ENCODE measurements around the gene MARCHF10. TPM values are rescaled to one million over a fixed set of nuclear protein-coding genes. Genes with fewer than 3 reads are reported as not detected.

MARCHF10 gene
- polyA plus RNA-seq, 3 donors: 0.04 to 0.08 TPM; not detected in 1

DNA sequence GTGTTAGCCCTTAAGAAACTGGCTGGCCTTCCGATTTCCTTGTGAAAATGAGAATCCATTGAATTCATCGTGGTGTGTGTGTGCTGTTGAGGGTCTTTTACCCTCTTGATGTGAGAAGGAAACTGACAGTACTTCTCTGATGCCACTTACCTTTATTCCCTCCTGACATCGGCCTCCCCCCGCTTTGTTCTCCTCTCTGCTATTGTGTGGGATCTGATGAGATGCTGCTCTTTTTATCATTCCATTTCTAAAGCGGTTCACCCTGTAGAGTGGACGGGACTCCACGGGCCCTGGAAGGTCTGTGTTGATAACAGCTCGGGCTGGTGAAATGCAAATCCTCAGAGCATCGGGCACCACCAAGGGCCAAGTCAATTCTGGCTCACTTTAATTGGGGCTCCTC, 69.8 kb downstream of the MARCHF10 start:
- no peak overlapping the region for H3K27ac ChIP-seq (ENCODE audit: low read depth, low read length)
- WGBS, 3 donors: 84 to 96% (median 96%) methylated on average over 9 of the region's 9 CpGs

- H3K27ac ChIP-seq (ENCODE audit: low read depth, low read length): no peak overlapping the region
- WGBS, 3 donors: 75 to 86% (median 84%) methylated on average over 8 of the region's 8 CpGs
Observed at GRCh38 chr17:62737513-62737912, 70.6 kb downstream of the MARCHF10 start.

GRCh38 chr17:62735044-62735651, 73.0 kb downstream of the MARCHF10 start:
- H3K27ac ChIP-seq (ENCODE audit: low read depth, low read length): no peak overlapping the region
- WGBS, 3 donors: 71 to 87% (median 85%) methylated on average over 7 of the region's 7 CpGs

DNA sequence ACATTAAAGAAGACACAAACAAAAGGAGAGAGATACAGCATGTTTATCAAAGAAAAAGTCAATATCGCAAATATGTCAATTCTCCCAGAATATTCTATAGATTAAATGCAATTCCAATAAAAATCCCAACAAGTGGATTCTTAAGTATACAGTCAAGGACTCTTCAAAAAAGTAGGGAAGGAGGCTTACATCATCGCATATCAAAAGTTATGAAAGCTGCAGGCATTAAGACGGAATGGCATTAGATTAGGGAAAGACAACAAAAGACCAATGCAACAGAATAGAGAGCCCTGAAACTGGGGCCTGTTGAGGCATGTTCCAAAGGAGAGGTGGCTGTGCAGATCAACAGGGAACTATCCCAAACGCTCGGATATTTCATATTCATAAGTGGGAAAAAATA, 76.0 kb downstream of the MARCHF10 start:
- no peak overlapping the region for H3K27ac ChIP-seq (ENCODE audit: low read depth, low read length)
- 76 to 93% (median 90%) methylated on average over 5 of the region's 5 CpGs for WGBS, 3 donors

DNA sequence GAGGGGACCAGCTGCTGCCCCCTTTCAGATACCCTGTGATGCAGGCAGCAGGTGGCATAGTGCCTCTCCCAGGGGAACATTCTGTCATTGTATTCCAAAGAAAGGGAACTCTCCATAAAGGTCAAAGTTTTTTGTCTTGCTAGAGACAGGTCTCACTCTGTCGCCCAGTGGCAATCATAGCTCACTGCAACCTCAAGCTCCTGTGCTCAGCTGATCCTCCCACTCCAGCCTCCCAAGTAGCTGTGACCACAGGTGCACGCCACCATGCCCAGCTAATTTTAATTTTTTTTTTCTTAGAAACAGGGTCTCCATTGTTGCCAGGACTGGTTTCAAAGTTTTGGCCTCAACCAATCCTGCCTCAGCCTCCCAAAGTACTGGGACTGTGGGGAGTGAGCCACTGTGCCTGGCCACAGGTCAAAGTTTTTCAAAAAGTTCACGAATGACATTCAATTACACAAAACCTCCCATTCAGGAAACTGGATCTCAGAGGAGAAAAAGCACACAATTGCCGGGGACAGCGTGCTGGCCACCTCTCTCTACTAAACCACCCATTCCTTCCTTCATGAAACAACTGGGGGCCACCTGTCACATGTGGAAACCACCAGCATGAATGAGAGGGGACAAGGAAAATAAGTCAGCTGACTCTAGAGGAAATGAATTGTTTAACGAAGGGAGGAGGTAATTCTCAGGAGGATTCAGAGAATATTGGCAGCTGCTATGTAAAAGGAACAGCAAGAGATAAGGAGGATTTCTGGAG, 80.0 kb downstream of the MARCHF10 start:
- 56 to 76% (median 57%) methylated on average over 6 of the region's 6 CpGs for WGBS, 3 donors
- H3K27ac ChIP-seq (ENCODE audit: low read depth, low read length): no peak overlapping the region

DNA sequence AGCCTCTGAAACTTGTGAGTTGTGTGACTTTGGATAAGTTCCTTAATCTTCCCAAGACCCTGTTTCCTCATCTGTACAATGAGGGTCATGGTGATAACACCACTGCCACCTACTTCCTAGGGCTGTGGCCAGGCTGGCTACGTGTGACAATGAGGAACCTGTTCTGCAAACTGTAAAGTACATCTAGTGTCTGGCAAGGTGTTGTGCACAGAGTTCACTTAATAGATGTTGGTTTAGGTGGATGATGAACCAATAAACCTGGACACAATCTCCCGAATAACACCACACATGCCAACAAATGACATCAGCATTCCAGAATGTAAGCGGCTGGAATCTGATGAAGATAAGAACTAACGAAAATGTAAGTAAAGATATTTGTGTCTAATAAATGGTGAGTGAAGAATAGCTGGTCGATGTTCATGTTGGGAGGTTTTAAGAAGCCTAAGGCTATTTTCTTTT, 82.3 kb downstream of the MARCHF10 start:
- H3K27ac ChIP-seq (ENCODE audit: low read depth, low read length): no peak overlapping the region
- WGBS, 3 donors: 37 to 56% (median 46%) methylated on average over 5 of the region's 5 CpGs

GRCh38 chr17:62724398-62725146, 83.5 kb downstream of the MARCHF10 start:
- WGBS, 3 donors: 36 to 58% (median 46%) methylated on average over 16 of the region's 16 CpGs
- no peak overlapping the region for H3K27ac ChIP-seq (ENCODE audit: low read depth, low read length)

DNA sequence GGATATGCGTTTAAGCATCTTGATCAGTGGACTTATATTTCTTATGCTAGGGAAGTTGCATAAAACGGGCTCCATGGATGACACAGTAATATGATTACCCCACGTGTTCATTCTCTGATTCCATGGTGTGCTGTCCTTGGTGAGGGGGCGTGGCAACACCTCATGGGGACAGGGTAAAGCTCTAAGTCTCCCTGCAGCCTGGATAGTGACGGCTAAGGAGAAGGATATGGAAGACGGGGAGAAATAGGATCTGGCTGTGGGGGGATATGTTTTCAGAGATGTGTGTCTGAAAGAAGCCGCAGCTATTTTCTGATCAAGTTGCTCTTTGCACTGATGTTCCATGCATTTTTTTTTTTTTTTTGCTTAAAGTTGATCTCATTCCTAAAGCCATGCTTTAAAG, 84.3 kb downstream of the MARCHF10 start:
- WGBS, 3 donors: 73 to 84% (median 80%) methylated on average over 7 of the region's 7 CpGs
- no peak overlapping the region for H3K27ac ChIP-seq (ENCODE audit: low read depth, low read length)

- H3K27ac ChIP-seq (ENCODE audit: low read depth, low read length): no peak overlapping the region
- WGBS, 3 donors: 15 to 28% (median 26%) methylated on average over 1 of the region's 1 CpG
Observed at GRCh38 chr17:62722625-62723024, 85.5 kb downstream of the MARCHF10 start.

DNA sequence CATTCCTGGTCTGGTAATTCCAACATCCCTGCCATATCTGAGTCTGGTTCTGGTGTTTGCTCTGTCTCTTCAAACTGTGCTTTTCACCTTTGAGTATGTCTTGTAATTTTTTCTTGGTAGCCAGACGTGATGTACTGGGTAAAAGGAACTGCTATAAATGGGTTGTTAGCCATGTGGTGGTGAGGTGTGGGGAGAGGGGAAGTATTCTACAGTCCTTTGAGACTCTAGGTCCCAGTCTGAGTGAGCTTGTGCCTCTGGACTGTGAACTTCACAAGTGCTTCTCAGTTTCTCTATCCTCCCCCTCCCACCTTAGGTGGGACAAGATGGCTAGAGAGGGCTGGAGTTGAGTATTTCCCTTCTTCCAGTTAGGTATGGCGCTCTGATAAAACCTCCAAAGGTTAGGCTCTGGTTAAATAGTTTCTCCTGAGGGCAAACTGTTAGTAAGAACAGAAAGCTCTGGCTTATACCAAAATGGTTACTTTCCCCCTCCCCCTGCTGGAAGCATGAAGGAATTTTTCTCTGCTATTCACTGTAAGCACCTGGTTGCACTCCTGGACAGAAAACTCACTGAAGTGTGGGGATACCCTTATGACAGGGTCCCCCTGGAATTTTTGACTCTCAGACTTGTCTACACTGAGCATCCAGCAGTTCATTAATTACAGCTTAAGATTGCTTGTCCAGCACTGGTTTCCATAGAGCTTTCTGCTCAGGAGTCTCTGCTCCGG, 87.8 kb downstream of the MARCHF10 start:
- H3K27ac ChIP-seq (ENCODE audit: low read depth, low read length): no peak overlapping the region
- WGBS, 3 donors: 87 to 93% (median 88%) methylated on average over 3 of the region's 3 CpGs

DNA sequence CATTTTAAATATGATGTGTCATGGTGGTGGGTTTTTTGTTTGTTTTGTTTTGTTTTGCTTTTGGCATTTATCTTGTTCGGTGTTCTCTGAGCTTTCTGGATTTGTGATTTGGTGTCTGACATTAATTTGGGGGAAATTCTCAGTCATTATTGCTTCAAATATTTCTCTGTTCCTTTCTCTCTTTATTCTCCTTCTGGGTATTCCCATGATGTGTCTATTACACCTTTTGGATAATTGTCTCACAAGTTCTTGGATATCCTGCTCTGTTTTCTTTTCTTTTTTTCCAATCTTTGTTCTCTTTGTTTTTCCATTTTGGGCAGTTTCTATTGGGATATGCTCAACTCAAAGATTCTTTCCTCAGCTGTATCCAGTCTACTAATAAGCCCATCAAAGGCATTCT, 88.5 kb downstream of the MARCHF10 start:
- WGBS, 3 donors: 71 to 95% (median 91%) methylated on average over 1 of the region's 1 CpG
- no peak overlapping the region for H3K27ac ChIP-seq (ENCODE audit: low read depth, low read length)

DNA sequence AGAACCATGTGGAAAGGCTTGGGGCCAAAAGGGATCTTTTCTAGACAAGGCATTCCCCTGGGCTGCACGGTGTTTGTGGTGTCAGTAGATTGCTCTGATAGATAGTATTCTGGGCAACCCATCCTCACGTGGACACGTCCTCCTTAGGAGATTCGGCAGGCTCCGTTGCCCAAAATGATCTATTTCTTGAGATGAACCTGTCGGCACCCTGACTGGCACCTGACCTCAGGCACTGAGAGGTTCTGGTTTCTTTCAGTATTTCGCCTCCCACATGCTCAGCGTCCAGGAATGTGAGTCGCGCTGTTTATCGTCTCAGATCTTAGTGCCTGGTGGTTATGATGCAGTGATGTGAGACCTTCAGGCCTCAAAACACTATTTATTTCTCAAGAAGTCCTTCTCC, 89.7 kb downstream of the MARCHF10 start:
- H3K27ac ChIP-seq (ENCODE audit: low read depth, low read length): no peak overlapping the region
- WGBS, 3 donors: 75 to 83% (median 82%) methylated on average over 11 of the region's 11 CpGs

DNA sequence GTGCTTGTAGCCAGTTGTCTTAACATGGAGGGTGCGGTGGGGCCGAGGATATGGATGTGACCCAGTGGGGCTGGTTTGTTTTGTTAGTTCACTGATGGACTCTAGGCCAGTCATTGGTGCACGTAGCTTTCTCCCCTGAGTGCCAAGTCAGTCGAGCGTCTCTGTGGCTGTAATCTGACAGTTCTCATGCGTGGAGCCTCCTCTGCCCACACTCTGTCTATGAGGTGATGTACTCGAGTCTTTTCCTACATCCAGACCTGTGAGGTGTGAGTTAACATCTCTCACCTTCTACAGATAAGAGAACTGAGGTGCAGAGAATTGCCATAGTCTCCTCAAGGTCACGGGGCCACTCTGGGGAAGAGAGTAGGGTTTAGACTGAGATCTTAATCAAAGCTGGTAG, 90.2 kb downstream of the MARCHF10 start:
- H3K27ac ChIP-seq (ENCODE audit: low read depth, low read length): no peak overlapping the region
- WGBS, 3 donors: 80 to 95% (median 91%) methylated on average over 8 of the region's 8 CpGs

DNA sequence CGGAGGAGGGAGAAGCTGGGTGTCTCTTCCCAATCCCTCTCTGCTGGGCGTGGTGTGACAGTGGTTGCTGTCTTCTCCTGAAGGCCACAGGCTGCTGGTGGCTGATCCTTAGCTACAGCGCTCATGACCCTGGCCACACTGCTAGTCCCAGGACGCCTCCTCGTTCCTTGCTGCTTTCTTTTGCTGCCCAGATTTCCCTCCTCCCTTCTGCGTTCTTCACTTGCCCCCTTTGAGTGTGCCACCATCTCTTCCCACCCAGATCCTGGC, 90.6 kb downstream of the MARCHF10 start:
- 93 to 95% (median 94%) methylated on average over 6 of the region's 6 CpGs for WGBS, 3 donors
- no peak overlapping the region for H3K27ac ChIP-seq (ENCODE audit: low read depth, low read length)

- H3K27ac ChIP-seq (ENCODE audit: low read depth, low read length): no peak overlapping the region
- 89 to 94% (median 94%) methylated on average over 23 of the region's 23 CpGs for WGBS, 3 donors
Observed at GRCh38 chr17:62716834-62717588, 91.1 kb downstream of the MARCHF10 start.

DNA sequence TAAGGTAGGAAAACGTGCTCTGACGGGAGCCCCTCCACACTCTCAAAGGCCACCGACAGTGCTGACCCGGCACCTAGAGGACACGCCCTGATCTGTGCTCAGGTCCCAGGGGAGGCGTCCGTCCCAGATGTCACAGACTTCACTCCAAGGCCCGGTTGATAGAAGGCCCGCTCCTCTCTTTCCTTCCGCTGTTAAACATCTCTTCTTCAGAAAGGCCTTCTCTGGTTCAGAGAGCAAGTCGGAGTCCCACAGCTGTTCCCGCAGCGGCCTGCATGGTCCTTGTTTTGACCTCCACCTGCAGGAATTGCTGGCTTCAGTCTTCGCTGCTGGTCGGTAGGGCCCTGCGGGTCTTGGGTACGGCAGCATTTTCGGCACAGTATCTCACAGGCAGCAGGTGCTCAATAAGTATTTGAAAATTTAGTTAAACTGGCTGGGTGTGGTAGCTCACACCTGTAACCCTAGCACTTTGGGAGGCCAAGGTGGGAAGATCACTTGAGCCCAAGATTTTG, 92.2 kb downstream of the MARCHF10 start:
- 94 to 97% (median 96%) methylated on average over 18 of the region's 18 CpGs for whole genome bisulfite sequencing, 3 donors
- H3K27ac ChIP-seq (ENCODE audit: low read depth, low read length): no peak overlapping the region

DNA sequence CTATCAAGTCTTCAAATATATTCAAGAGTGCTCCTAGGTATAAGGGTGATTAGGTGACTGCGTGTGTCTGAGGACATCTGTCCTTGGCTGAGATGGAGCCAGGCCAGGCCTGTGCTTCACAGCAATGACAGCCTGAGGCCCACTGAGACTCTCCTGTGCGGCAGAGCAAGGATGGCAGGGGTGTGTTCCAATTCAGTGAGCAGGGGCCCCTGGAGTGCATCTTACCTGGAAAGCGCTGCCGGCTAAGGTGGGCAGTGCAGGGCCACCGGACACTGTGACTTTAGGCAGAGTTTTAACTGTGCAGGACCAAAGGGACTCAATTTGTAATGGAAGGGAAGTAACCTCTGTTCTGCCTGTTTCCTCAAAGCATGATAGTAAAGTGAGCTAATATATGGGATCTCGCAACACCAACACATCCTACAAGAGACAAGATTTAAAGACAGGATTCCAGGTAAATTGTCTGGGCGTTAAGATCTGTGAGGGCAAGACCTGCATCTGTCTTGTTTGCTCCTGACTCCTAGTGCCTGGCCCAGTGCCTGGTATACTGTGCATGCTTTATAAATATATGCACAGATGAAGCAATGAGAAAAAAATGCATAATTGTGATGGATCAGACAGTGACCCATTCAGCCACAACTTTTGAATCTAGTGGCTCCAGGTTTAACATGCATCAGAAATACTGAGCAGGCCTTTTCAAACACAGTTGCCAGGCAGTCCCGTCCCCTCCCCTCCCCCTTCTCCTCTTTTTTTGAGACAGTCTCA, 93.9 kb downstream of the MARCHF10 start:
- H3K27ac ChIP-seq (ENCODE audit: low read depth, low read length): no peak overlapping the region
- 88 to 94% (median 92%) methylated on average over 8 of the region's 8 CpGs for WGBS, 3 donors

All from adipose tissue (tissue), 3 donors.